GM12872 (cell line): ENCODE results near the gene TMOD3.

ENCODE experiments used
- CTCF ChIP-seq: IDR thresholded peaks from 3 replicates; pipeline ENCODE4 v1.5.1; 2011; ENCODE audit warnings: low read depth, mild to moderate bottlenecking, low read length, moderate library complexity; ENCODE audit not compliant: insufficient read depth

The TMOD3 gene

GRCh38 chr15:51931016-51931415, 101.6 kb downstream of the TMOD3 start:
- TF ChIP-seq CTCF = no peak

GRCh38 chr15:51931638-51932037, 102.2 kb downstream of the TMOD3 start:
- TF ChIP-seq CTCF = no peak

GRCh38 chr15:51932161-51932560, 102.7 kb downstream of the TMOD3 start:
- TF ChIP-seq CTCF = no peak

GRCh38 chr15:51935466-51936104, 106.1 kb downstream of the TMOD3 start:
- TF ChIP-seq CTCF = no peak

GRCh38 chr15:51936105-51936478, 106.6 kb downstream of the TMOD3 start:
- TF ChIP-seq CTCF = no peak; the same call in 2 of the 3 replicates

- no peak for TF ChIP-seq CTCF
Measured at GRCh38 chr15:51938286-51938685, 108.8 kb downstream of the TMOD3 start.

GRCh38 chr15:51939216-51939615, 109.8 kb downstream of the TMOD3 start:
- no peak for TF ChIP-seq CTCF
